DOHH2 (cell line): ENCODE data around the gene BASP1.

Experiments
- EZH2phosphoT487 ChIP-seq: fragments of 200-600 bp; sonication (generic); IDR thresholded peaks from 2 replicates; pipeline ENCODE4 v1.6.1; 2017; ENCODE audit warnings: borderline replicate concordance, mild to moderate bottlenecking, antibody characterized with exemption, low read length, moderate library complexity, mixed read lengths
- TF ChIP-seq, protein P1 (sequence below): fragments of 200-600 bp; sonication (generic); IDR thresholded peaks from one replicate; pipeline ENCODE4 v1.5.1; 2014; ENCODE audit warnings: antibody characterized with exemption, mild to moderate bottlenecking, low read depth, low read length; ENCODE audit not compliant: poor library complexity, severe bottlenecking

DNA sequence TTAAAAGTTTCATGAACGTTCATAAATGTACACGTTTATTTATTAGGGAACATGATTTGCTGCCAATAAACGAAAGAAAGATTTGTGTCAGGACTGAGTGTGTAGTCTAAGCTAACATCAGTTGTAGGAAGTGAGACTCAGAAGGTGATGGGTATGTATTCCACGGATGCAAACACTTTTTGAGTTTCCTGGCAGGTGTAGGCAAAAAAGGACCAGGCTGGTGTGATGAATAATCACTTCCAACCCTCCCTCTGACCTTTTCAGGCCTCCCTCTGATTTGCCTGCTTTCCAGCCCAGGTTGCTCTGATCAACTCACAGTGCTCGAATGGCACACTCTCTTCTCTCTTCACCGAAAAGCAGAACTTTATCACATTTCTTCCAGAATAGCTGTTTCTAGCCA lies 51.8 kb downstream of the BASP1 start:
- TF ChIP-seq, protein P1, sequence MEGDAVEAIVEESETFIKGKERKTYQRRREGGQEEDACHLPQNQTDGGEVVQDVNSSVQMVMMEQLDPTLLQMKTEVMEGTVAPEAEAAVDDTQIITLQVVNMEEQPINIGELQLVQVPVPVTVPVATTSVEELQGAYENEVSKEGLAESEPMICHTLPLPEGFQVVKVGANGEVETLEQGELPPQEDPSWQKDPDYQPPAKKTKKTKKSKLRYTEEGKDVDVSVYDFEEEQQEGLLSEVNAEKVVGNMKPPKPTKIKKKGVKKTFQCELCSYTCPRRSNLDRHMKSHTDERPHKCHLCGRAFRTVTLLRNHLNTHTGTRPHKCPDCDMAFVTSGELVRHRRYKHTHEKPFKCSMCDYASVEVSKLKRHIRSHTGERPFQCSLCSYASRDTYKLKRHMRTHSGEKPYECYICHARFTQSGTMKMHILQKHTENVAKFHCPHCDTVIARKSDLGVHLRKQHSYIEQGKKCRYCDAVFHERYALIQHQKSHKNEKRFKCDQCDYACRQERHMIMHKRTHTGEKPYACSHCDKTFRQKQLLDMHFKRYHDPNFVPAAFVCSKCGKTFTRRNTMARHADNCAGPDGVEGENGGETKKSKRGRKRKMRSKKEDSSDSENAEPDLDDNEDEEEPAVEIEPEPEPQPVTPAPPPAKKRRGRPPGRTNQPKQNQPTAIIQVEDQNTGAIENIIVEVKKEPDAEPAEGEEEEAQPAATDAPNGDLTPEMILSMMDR, result no peak
- TF ChIP-seq EZH2phosphoT487, result no peak
